ENCODE results near the gene STYK1.
"Not testable (repeated sequence)": the region's sequence is repeated elsewhere in the genome, so short reads cannot be mapped to it uniquely, and the experiment has no call there.

The STYK1 gene

GRCh38 chr12:10620078-10620779 lies 53.6 kb downstream of the STYK1 start:
- DNase-seq (ENCODE audit: low read depth): no peak

DNA sequence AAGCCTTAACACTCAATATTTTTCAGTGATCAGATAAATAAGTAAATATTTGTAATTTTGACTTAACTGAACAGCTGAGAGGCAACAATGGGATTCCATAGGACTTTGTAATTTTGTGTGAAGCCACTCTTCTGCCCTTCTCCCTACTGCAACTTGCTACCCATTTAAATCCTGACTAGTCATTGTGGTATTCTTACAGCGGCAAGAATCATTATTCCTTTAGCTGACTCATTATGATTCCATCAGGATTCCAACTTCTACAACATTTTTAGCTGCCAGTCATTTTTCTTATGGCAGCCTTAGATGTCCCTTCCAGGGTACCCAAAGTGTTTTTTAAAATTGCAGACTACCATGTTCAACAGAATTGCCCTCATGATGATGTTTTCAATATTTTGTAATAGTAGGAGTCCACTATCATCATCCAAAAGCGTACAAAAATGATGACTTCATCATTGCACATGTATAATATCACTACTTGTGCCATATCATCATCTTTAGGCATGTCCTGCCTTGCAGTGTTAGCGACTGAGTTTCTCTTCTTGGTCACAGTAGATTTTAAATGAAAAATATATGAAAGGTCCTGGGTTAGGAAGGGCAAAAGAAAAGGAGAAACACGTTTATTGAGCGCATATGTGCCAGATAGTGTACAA lies 55.4 kb downstream of the STYK1 start:
- DNase-seq (ENCODE audit: low read depth): peak; percentile 95

GRCh38 chr12:10617863-10618262 lies 56.0 kb downstream of the STYK1 start:
- peak; percentile 13 for DNase-seq (ENCODE audit: low read depth)

GRCh38 chr12:10615532-10615931 lies 58.3 kb downstream of the STYK1 start:
- peak; percentile 25 for DNase-seq (ENCODE audit: low read depth)

DNA sequence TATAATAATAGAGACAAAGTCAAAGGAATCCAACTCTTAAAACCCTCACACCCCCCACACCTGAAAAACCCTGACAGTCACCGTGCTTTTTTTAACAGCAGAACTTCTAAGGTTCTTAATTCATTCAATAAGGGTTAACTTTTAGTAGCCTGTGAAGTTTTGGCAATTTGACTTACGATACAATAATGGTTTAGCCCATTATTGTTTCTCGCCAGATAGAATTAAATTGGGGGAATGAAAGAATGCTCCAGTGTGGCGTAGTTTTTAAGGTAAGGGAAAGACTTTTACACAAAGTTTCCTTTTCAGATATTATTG lies 59.8 kb downstream of the STYK1 start:
- no peak for DNase-seq (ENCODE audit: low read depth)

- peak; percentile 98 for DNase-seq (ENCODE audit: low read depth)
These were observed 60.4 kb downstream of the STYK1 start, which contains the start of gene MAGOHB for GRCh38 chr12:10613349-10614055. Gene MAGOHB (minus strand): TSS chr12:10613609. CDS start chr12:10613532, 77 bp downstream.

GRCh38 chr12:10612984-10613348 lies 60.9 kb downstream of the STYK1 start:
- DNase-seq (ENCODE audit: low read depth): peak; percentile 20

DNA sequence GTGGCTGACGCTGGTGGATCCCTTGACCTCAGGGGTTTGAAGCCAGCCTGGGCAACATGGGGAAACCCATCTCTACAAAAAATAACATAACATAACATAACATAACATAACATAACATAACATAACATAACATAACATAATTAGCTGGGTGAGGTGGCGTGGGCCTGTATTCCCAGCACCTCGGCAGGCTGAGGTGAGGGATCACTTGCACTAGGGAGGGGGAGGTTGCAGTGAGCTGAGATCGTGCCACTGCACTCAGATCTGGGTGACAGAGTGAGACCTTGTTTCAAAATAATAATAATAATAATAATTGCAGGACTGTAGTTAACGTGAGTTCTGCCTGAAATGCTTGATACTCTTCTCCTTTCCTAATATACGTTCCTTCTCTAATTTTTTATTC lies 61.7 kb downstream of the STYK1 start:
- DNase-seq (ENCODE audit: low read depth): no peak

DNA sequence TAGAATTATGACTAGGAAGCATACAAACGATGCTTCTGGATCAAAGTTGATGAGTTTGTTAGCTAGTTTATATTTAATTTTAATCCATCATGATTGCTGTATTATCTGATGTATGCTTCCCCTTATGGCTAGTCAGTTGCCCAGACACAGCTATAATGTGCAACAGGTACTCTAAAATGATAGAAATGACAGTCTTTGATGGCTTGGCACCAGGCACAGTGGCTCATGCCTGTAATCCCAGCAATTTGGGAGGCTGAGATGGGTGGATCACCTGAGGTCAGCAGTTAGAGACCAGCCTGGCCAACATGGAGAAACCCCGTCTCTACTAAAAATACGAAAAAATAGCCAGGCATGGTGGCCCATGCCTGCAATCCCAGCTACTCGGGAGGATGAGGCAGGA lies 62.6 kb downstream of the STYK1 start:
- not testable (repeated sequence) for DNase-seq (ENCODE audit: low read depth)

DNA sequence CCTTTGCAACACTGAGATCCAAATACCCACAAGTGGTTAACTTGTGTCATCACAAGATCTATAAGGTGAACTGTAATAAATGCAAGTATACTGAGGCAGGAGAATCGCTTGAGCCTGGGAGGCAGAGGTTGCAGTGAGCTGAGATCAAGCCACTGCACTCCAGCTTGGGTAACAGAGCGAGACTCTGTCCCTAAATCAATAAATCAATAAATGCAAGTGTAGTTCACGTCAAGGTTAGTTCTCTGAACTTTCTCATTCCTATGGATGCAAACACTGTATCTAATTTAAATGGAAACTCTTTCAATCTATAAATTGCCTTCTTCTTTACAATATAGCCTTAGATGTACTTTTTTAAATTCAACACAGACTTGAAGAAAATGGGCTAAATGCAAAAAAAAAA lies 63.7 kb downstream of the STYK1 start:
- no peak for DNase-seq (ENCODE audit: low read depth)

DNA sequence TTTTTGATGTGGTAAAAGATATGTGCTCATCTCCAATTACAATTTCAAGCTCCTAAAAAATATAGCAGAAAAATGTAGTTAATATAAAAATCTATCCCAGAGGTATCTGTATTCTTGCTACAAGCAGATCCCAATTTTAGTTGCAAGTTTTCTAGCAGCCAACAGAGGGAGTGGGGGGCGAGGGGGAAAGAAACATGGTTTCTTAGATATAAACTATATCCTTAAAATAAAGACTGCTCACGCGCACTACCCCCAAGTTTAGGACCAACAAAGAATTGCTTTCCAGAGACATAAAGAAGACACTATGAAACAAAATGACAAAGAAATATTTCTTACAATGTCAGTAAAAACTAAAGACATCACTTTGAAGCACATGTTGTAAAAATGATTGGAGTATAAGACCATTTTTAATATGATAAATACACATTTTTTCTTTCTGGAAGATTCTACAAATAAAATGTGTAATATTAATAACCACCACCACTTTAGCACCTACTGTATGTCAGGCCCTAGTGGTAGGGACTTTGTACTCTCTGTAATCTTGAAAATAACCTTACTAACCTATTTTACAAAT lies 65.9 kb downstream of the STYK1 start:
- peak; percentile 68 for DNase-seq (ENCODE audit: low read depth)

DNA sequence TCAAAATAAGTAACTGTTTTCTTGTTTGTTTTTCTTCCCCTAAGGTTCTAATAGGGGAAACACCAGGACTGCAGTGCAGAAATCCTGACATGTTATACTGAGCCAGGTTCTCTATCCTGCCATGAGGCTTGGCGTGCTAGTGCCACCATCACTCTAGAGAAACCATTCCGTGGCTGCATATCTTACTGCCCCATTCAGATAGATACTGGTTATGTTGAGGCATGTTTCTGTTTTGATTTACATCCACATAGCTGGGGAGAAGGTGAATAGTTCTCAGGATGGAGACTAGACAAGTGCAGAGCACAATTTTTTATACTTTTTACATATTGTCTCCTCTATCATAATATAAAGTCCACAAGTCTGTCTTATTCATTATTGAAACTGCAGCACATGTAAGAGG lies 72.0 kb downstream of the STYK1 start:
- no peak for DNase-seq (ENCODE audit: low read depth)

GRCh38 chr12:10600988-10601387 lies 72.9 kb downstream of the STYK1 start:
- no peak for DNase-seq (ENCODE audit: low read depth)

DNA sequence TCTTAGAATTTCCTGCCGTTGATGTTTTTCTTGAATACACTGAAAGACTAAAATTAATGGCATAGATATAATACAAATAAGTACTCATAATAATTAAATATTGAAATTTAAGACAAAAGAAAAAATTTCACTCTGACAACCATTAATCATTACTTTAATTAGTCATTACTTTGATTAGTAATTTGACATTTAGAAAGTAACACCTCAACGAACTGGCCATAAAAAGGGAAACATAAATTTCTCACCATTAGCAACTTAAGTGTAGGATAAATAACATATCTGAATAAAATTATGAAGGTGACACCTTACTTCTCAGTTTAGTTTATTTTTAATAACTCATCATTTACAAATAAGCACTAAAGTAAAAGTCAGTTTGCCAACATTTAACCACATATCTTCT lies 78.0 kb downstream of the STYK1 start:
- no peak for DNase-seq (ENCODE audit: low read depth)

GRCh38 chr12:10590966-10591365 lies 82.9 kb downstream of the STYK1 start:
- no peak for DNase-seq (ENCODE audit: low read depth)

GRCh38 chr12:10584415-10584814 lies 89.4 kb downstream of the STYK1 start:
- no peak for DNase-seq (ENCODE audit: low read depth)

- DNase-seq (ENCODE audit: low read depth): no peak
These were observed 91.1 kb downstream of the STYK1 start for GRCh38 chr12:10582704-10583103.

DNA sequence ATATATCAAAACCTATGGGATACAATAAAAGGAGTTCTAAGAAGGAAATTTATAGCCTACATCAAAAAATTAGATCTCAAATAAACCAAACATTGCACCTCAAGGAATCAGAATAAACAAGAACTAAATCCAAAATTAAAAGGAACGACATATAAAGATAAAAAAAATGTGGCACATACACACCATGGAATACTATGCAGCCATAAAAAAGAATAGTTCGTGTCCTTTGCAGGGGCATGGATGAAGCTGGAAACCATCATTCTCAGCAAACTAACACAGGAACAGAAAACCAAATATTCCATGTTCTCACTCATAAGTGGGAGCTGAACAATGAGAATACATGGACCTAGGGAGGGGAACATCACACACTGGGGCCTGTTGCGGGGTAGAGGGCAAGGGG lies 91.7 kb downstream of the STYK1 start:
- not testable (repeated sequence) for DNase-seq (ENCODE audit: low read depth)

- no peak for DNase-seq (ENCODE audit: low read depth)
These were observed 99.5 kb downstream of the STYK1 start for GRCh38 chr12:10574307-10574706.

- DNase-seq (ENCODE audit: low read depth): peak; percentile 27
These were observed 101.8 kb downstream of the STYK1 start for GRCh38 chr12:10572021-10572490.

DNA sequence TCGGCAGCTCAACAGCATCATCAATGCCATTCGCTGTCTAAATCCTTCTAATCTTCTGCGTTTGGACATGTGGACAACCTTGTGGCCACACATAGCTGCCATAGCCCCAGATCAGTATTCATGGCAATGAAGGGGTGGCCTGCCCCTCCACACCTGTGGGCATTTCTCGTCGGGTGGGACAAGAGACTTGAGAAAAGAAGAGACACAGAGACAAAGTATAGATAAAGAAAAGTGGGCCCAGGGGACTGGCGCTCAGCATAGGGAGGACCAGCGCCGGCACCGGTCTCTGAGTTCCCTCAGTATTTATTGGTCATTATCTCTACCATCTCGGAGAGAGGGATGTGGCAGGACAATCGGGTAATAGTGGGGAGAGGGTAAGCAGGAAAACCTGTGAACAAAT lies 102.7 kb downstream of the STYK1 start:
- no peak for DNase-seq (ENCODE audit: low read depth)
